SH-SY5Y (cell line): ENCODE results near the gene C1orf232.

ENCODE experiments used
- GATA2 ChIP-seq: IDR thresholded peaks from 2 replicates; pipeline ENCODE4 v1.6.1; 2011; ENCODE audit warnings: mild to moderate bottlenecking, low read depth, low read length
- GATA3 ChIP-seq: IDR thresholded peaks from 2 replicates; pipeline ENCODE4 v1.6.1; 2011; ENCODE audit warnings: low read depth, mild to moderate bottlenecking, low read length, moderate library complexity

DNA sequence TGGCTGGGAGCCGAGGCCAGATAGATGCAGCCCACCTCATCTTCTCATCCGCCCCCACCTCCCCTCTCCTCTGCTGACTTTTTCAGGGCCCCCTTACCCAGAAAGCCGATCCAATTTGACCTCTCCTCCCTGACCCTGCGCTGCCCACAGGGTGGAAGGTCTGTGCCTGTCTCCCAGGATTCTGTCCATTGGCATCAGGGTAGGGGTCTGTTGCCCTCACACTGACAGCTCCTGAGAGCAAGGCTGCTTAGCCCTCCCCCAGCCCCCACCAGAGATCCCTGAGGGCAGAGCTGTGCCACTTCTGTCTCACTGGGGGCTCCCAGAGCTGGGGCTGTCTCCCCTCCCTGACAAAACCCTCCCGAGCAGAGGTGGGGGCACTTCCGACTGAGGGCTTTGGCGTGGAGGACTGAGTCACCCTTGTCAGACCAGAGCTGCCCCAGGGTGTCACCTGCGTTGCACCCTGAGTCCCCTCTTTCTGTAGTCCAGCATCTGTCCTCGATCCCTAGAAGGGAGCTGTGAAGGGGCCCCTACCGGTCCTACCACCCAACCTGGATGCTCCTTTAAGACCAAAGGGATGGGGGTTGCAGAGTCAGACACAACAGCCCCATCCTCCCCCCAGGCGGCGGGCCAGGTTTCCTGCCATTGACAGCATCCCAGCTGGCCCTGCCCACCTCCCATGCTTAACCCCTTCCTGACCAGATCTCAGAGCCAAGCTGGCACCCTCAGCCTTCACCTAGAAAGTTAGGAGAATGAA lies 12.3 kb downstream of the C1orf232 start:
- TF ChIP-seq GATA2 (no peak), GATA3 (no peak)
